Choroid plexus epithelial cell (primary cell): ENCODE measurements around the gene CTIF.

ENCODE experiments used
- DNase-seq: peaks from one replicate; pipeline ENCODE4 v3.0.0-alpha.2; 2010; ENCODE audit warnings: low read depth
- H3K4me3 ChIP-seq: 2 replicates; pipeline ENCODE4 v1.5.1; 2011; ENCODE audit warnings: low read depth, mild to moderate bottlenecking, control low read depth, low read length, moderate library complexity
- CTCF ChIP-seq: conservative IDR thresholded peaks from 2 replicates; pipeline ENCODE4 v1.5.1; 2011; ENCODE audit warnings: low read depth, mild to moderate bottlenecking, control low read depth, inconsistent platforms, low read length, moderate library complexity

The CTIF gene

GRCh38 chr18:48894799-48895346 lies 356.0 kb downstream of the CTIF start:
- DNase-seq, result no peak
- TF ChIP-seq CTCF, result no peak
- no peak overlapping the region for H3K4me3 ChIP-seq

DNA sequence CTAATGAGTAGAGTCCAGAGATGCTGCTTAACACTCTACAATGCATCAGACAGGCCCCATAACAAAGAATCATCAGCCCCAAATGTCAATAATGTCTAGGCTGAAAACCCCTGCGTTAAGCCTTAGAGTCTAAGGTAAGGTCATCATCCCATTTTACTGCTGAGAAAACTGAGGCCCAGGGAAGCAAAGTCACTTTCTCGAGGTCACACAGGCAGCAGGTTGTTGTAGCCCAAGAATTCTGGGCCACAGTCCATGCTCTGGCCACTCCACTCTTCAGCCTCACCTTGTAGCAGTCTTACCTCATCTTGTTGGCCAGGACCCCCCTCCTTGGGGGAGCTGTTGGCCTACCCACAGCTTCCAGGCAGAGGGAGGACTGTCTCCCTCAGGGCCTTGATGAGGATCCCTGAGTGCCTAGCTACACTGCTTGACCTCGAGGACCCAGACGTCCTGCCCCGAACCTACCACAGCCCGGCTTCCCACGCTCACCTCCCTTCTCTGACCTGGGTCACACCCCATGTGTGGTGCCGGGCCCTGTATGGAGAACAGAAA lies 357.6 kb downstream of the CTIF start:
- H3K4me3 ChIP-seq, result no peak overlapping the region
- TF ChIP-seq CTCF, result no peak
- no peak for DNase-seq

GRCh38 chr18:48896875-48897511 lies 358.2 kb downstream of the CTIF start:
- no peak overlapping the region for H3K4me3 ChIP-seq
- TF ChIP-seq CTCF, result no peak
- DNase-seq, result peak; percentile 40

- no peak for DNase-seq
- TF ChIP-seq CTCF, result no peak
- H3K4me3 ChIP-seq, result no peak overlapping the region
These were observed 358.7 kb downstream of the CTIF start for GRCh38 chr18:48897531-48897930.

DNA sequence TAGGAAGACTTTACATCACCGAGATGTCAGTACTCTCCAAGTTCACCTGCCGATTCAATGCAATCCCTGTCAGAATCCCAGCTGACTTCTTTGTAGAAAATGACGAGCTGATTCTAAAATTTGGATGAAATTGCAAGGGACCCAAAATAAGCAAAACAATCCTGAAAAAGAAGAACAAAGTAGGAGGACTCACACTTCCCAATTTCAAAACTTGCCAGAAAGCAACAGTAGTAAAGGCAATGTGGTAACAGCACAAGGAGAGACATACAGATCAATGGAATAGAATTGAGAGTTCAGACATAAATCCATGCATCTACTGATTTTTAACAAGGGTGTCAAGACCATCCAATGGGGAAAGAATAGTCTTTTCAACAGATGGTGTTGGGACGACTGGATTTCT lies 359.7 kb downstream of the CTIF start:
- TF ChIP-seq CTCF, result no peak
- no peak for DNase-seq
- no peak overlapping the region for H3K4me3 ChIP-seq

GRCh38 chr18:48899558-48900174 lies 360.8 kb downstream of the CTIF start:
- H3K4me3 ChIP-seq, result no peak overlapping the region
- TF ChIP-seq CTCF, result no peak
- no peak for DNase-seq
